Stimulated activated naive CD8-positive, alpha-beta T cell treated with anti-CD3 and anti-CD28 coated beads, Interleukin-15, Interleukin-2, amounts not matched to agents 100 ng/mL and 50 ng/mL, for 24 hours (primary cell): ENCODE results near the gene GALNTL6.
"Not testable (repeated sequence)": the region's sequence is repeated elsewhere in the genome, so short reads cannot be mapped to it uniquely, and the experiment has no call there.

Experiments
- H3K27ac Mint-ChIP-seq: one replicate; pipeline ENCODE4 v1.8.0; 2021; ENCODE audit warnings: mild to moderate bottlenecking, mixed read lengths
- H3K27me3 Mint-ChIP-seq: one replicate; pipeline ENCODE4 v1.8.0; 2021; ENCODE audit warnings: mixed read lengths
- H3K36me3 Mint-ChIP-seq: one replicate; pipeline ENCODE4 v1.8.0; 2021; ENCODE audit warnings: low read depth, mixed read lengths
- H3K4me1 Mint-ChIP-seq: one replicate; pipeline ENCODE4 v1.8.0; 2021; ENCODE audit warnings: low read depth, mixed read lengths
- H3K4me3 Mint-ChIP-seq: one replicate; pipeline ENCODE4 v1.8.0; 2021; ENCODE audit warnings: mild to moderate bottlenecking, mixed read lengths
- H3K9me3 Mint-ChIP-seq: one replicate; pipeline ENCODE4 v1.8.0; 2021; ENCODE audit warnings: mixed read lengths

The GALNTL6 gene

DNA sequence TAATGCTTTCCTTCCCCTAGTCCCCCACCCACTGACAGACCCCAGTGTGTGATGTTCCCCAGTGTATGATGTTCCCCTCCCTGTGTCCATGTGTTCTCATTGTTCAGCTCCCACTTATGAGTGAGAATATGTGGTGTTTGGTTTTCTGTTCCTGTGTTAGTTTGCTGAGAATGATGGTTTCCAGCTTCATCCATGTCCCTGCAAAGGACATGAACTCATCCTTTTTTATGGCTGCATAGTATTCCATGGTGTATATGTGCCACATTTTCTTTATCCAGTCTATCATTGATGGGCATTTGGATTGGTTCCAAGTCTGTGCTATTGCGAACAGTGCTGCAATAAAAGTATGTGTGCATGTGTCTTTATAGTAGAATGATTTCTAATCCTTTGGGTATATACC lies 1228.9 kb downstream of the GALNTL6 start:
- not testable (repeated sequence) for H3K27ac Mint-ChIP-seq, H3K9me3 Mint-ChIP-seq, H3K4me3 Mint-ChIP-seq, H3K4me1 Mint-ChIP-seq, H3K36me3 Mint-ChIP-seq, H3K27me3 Mint-ChIP-seq

DNA sequence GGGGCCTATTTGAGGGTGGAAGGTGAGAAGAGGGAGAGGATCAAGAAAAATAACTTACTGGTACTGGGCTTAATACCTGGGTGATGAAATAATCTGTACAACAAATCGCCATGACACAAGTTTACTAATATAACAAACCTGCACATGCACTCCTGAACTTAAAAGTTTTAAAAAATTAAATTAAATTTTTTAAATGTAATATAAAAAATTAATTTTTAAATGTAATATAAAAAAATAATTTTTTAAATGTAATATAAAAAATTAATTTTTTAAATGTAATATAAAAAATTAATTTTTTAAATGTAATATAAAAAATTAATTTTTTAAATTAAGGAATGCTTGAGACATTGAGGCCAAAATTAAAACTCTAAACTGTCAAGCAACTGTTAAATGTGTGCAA lies 1231.1 kb downstream of the GALNTL6 start:
- Mint-ChIP-seq H3K9me3 (no peaks in the 10 kb centered on the region), H3K4me3 (no peak overlapping the region), H3K27me3 (peaks cover 9% of the 10 kb centered on the region), H3K27ac (no peak overlapping the region), H3K4me1 (no peaks in the 10 kb centered on the region), H3K36me3 (no peaks in the 10 kb centered on the region)

DNA sequence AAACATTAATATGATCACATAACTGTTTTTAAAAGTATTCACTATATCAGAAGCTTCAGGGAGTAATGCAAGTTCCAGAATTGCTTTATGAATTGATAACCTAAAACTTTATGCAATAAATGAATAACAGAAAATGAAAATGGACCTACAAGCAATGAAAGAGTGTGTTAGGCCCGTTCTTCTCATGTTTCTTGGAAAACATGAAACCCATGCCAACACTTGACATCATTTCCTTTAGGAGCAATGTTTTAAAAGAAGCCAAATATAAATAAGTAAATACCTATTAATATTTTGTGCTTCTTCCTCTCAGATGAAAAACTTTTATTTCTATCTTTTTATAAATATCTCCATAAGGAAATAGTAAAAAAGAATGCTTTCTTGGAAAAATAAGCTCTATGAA lies 1232.4 kb downstream of the GALNTL6 start:
- Mint-ChIP-seq H3K4me3 (no peak overlapping the region), H3K27me3 (peaks cover 9% of the 10 kb centered on the region), H3K27ac (no peak overlapping the region), H3K4me1 (no peaks in the 10 kb centered on the region), H3K36me3 (no peaks in the 10 kb centered on the region), H3K9me3 (no peaks in the 10 kb centered on the region)

DNA sequence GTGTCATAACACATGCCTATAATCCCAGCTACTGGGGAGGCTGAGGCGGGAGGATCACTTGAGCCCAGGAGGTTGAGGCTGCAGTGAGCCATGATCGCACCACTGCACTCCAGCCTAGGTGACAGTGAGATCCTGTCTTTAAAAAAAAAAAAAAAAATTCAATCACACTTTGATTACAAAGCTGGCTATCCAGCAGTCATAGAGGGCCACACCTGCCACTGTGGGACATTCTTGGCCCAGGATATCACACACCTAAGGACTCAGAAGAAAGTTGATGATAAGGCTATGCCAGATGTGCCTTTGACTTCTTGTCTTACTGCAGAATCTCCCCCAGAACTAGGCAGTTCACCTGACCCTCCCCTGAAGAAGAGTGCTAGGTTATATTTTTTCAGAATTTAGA lies 1232.9 kb downstream of the GALNTL6 start:
- Mint-ChIP-seq H3K9me3 (no peaks in the 10 kb centered on the region), H3K4me3 (no peak overlapping the region), H3K36me3 (no peaks in the 10 kb centered on the region), H3K4me1 (no peaks in the 10 kb centered on the region), H3K27ac (no peak overlapping the region), H3K27me3 (peaks cover 9% of the 10 kb centered on the region)

DNA sequence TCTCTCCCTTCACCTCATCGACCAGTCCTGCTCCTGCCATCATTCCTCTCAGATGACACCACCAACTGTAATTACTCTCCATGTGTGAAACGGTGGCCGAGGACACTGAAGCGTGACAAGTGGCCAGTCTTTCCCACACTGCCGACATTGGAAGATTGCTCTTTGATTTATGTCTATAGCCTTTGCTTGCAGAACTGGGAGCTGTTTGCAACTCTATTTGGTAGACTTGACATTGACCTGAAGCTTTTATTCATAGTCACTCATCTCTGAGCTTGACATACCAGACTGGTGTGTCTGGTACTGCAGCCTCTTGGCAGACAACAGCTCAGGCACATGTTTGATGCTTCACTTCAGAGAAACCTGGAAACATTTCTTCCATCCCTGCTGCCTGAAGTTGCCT lies 1233.6 kb downstream of the GALNTL6 start:
- Mint-ChIP-seq H3K36me3 (no peaks in the 10 kb centered on the region), H3K4me1 (no peaks in the 10 kb centered on the region), H3K9me3 (no peaks in the 10 kb centered on the region), H3K4me3 (no peak overlapping the region), H3K27me3 (peaks cover 9% of the 10 kb centered on the region), H3K27ac (no peak overlapping the region)

DNA sequence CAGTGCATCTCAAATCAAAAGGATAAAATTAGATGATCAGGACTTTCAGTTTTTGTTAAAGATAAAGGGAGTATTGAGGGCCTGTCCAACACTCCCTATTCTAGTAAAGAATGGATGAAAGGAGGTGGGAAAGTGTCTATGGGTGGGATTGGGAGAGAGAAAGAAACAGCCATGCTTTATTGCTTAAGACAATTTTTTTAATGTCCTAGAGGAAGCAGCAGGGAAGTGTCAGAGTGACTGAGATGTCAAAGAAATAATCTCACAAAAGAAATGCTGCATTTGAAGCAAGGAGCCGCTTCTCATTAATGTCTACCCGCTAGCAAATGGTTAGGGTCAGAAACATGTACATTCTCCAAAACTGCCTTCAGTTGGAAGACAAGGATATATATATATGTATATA lies 1238.0 kb downstream of the GALNTL6 start:
- Mint-ChIP-seq H3K27ac (no peak overlapping the region), H3K4me1 (no peaks in the 10 kb centered on the region), H3K4me3 (no peak overlapping the region), H3K9me3 (no peaks in the 10 kb centered on the region), H3K27me3 (no peaks in the 10 kb centered on the region), H3K36me3 (no peaks in the 10 kb centered on the region)

DNA sequence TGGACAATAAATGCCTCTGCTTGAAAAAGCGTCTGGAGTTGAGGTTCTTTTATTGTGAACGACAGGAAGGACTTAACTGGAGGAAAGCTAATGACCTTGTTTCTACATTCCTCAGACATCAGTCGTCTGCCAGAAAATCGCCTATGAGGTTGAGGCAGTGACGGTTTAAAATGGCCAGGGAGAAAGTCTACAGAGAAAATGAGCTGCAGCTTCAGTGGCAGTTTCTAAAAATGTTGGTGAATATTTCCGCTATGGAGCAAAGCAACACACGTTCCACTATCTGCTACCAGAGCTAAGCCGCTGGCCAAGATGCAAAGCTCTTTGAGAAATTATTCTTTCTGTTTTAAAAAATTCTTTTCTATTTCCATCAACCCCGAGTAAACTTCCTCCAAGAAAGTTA lies 1238.5 kb downstream of the GALNTL6 start:
- Mint-ChIP-seq H3K4me3 (no peak overlapping the region), H3K9me3 (no peaks in the 10 kb centered on the region), H3K4me1 (no peaks in the 10 kb centered on the region), H3K36me3 (no peaks in the 10 kb centered on the region), H3K27me3 (no peaks in the 10 kb centered on the region), H3K27ac (no peak overlapping the region)

DNA sequence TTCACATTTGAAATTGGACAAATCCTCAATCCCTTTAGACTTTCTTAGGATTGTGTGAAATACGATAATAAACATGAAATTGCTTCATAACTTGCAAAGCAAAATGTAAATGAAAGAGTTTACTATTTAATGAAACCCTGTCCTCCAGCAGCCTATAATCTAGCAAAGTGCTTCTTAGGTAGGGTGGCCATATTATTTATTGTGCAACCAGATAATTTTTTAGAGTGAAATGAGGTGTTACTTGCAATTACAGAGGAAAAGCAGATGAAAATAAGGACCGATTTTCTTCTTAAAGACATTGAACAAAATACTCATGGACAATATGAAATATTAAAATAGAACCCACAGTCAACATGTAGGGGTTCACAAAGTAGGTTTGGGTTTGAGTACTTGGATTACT lies 1239.2 kb downstream of the GALNTL6 start:
- Mint-ChIP-seq H3K27ac (no peak overlapping the region), H3K4me1 (no peaks in the 10 kb centered on the region), H3K27me3 (no peaks in the 10 kb centered on the region), H3K4me3 (no peak overlapping the region), H3K36me3 (no peaks in the 10 kb centered on the region), H3K9me3 (no peaks in the 10 kb centered on the region)

DNA sequence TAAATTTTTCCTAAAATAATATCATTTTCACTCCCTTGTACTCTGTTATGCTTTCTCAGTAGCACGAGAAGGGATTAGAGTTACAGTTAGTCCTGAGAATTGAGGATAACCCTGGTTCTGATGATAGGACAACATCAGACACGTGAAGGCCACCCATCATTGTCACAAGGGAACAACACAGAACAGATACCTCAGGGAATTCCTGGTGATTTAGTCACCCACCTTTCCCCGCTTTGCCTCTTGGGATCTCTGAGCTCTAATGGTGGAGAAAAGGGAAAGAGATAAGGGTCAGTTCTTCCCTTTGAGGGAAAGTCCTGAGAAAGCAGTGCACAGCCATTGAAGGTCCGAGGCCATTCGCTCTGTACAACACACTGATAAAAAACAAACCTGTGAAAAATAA lies 1243.1 kb downstream of the GALNTL6 start:
- Mint-ChIP-seq H3K27ac (no peak overlapping the region), H3K4me3 (no peak overlapping the region), H3K4me1 (no peaks in the 10 kb centered on the region), H3K27me3 (no peaks in the 10 kb centered on the region), H3K9me3 (no peaks in the 10 kb centered on the region), H3K36me3 (no peaks in the 10 kb centered on the region)

DNA sequence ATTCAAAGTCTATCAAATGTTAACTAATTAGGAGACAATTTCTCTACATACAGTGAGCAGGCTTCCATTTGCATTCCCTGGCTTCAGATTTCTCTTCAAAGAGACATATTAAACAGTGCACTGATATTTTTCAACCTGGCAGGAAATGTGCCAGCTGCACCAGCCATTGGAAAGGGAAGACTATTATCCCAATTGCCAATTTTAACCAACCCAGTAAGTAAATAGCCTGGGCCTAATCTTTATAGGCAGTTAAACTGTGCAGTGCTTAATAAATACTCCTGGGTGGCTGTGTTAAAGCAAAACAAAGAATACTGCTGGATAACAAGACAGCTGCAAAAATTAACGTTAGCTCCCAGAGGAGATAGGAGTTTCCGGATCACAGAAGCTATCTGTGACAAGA lies 1243.5 kb downstream of the GALNTL6 start:
- no peak overlapping the region for H3K4me3 Mint-ChIP-seq
- H3K4me1 Mint-ChIP-seq = no peaks in the 10 kb centered on the region
- no peaks in the 10 kb centered on the region for H3K36me3 Mint-ChIP-seq
- no peaks in the 10 kb centered on the region for H3K27me3 Mint-ChIP-seq
- no peak overlapping the region for H3K27ac Mint-ChIP-seq
- H3K9me3 Mint-ChIP-seq = no peaks in the 10 kb centered on the region

DNA sequence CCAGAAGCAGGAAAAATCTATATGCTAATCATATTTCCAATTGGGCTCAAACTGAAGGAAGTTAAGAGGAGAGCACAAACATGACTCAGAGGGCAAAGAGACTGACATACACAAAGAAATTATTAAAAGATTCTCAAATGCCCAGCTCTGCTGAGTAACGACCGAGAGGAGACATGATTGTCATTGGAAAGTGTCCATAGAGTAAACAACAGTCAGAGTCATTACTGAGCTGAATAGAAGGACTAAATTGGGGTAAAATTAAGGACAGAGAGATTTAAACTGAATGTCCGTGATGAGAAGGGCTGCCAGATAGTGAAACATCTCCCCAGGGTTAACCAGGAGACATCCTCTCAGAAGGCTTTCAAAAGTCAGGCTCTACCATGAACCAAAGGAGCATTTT lies 1244.2 kb downstream of the GALNTL6 start:
- Mint-ChIP-seq H3K36me3 (no peaks in the 10 kb centered on the region), H3K27me3 (no peaks in the 10 kb centered on the region), H3K27ac (no peak overlapping the region), H3K9me3 (no peaks in the 10 kb centered on the region), H3K4me1 (no peaks in the 10 kb centered on the region), H3K4me3 (no peak overlapping the region)

DNA sequence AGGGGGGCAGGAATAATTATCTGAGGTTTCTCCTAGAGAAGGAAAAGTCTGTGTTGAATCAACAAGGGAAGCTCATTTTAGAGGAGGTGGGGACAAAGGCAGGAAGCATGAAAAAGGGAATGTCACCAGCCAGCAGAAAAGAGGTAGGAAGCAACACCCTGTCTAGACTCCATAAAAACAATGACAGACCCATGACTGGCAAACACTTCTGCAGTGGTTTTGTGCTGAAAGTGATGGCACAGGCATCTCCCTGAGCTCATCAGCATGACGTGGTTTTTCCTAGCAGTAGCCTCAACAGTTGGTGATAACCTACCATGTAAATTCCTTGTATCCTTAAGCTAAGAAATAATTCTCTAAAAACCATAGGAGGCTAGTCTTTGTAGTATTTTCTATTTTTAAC lies 1244.7 kb downstream of the GALNTL6 start:
- Mint-ChIP-seq H3K36me3 (no peaks in the 10 kb centered on the region), H3K27me3 (no peaks in the 10 kb centered on the region), H3K27ac (no peak overlapping the region), H3K9me3 (no peaks in the 10 kb centered on the region), H3K4me1 (no peaks in the 10 kb centered on the region), H3K4me3 (no peak overlapping the region)

DNA sequence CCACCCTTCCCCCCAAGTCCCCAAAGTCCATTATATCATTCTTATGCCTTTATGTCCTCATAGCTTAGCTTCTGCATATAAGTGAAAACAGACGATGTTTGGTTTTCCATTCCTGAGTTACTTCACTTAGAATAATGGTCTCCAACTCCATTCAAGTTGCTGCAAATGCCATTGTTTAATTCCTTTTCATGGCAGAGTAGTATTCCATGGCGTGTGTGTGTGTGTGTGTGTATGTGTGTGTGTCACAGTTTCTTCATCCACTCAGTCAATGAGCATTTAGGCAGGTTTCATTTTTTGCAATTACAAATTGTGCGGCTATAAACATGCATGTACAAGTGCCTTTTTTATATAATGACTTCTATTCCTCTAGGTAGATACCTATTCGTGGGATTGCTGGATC lies 1248.0 kb downstream of the GALNTL6 start:
- H3K9me3 Mint-ChIP-seq = peaks cover 9% of the 10 kb centered on the region
- no peaks in the 10 kb centered on the region for H3K27me3 Mint-ChIP-seq
- H3K4me1 Mint-ChIP-seq = no peaks in the 10 kb centered on the region
- H3K36me3 Mint-ChIP-seq = no peaks in the 10 kb centered on the region
- H3K27ac Mint-ChIP-seq = no peak overlapping the region
- H3K4me3 Mint-ChIP-seq = no peak overlapping the region

DNA sequence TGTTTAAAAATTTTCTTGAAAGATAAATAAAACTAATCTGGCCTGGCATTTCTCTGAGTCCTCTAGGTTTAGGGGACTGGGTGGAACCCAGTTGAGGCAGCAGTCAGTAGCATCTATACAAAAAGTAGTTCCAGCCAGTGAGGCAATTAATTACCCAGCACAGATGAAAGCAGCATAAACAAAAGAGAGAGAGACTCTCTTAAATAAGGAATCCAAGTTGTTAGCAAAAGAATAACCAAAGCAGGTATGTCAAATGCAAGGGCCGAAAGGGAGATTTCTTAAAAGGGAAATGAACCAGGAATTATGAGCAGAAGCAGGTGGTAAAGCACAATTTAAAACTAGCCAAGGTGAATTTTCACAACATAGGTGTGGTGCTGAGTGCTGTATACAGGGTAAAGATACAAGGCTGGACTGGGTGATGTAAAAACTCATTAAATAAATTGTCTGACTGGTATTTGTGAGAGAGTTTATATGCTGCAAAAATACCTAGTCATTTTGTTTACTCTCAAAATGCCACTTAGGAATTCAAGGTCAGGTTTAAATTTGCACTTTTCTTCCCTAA lies 1260.8 kb downstream of the GALNTL6 start:
- no peak overlapping the region for H3K27ac Mint-ChIP-seq
- no peaks in the 10 kb centered on the region for H3K4me1 Mint-ChIP-seq
- peaks cover 2% of the 10 kb centered on the region for H3K36me3 Mint-ChIP-seq
- H3K9me3 Mint-ChIP-seq = peaks cover 20% of the 10 kb centered on the region
- no peak overlapping the region for H3K4me3 Mint-ChIP-seq
- no peaks in the 10 kb centered on the region for H3K27me3 Mint-ChIP-seq

DNA sequence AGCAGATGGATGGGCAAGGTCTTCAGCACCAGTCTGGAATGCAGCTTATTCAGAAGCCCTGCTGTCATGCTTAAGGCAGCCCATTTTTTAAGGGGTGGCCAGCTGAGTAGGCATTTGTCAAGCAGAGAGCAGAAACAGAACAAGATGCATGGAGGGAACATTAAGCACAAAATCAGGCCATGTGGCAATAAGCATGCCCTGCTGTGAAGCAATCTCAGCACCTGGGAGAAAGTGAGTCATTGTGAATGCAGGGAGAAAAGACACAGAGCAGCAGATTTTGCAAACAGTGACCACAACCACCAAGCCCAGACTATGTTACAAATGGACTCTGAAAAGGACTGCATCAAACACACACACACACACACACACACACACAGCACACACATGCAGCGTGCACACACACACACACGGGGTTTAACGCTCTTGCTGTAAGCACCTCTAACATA lies 1261.3 kb downstream of the GALNTL6 start:
- Mint-ChIP-seq H3K27ac (no peak overlapping the region), H3K36me3 (no peaks in the 10 kb centered on the region), H3K9me3 (peaks cover 16% of the 10 kb centered on the region), H3K27me3 (no peaks in the 10 kb centered on the region), H3K4me3 (no peak overlapping the region), H3K4me1 (no peaks in the 10 kb centered on the region)

DNA sequence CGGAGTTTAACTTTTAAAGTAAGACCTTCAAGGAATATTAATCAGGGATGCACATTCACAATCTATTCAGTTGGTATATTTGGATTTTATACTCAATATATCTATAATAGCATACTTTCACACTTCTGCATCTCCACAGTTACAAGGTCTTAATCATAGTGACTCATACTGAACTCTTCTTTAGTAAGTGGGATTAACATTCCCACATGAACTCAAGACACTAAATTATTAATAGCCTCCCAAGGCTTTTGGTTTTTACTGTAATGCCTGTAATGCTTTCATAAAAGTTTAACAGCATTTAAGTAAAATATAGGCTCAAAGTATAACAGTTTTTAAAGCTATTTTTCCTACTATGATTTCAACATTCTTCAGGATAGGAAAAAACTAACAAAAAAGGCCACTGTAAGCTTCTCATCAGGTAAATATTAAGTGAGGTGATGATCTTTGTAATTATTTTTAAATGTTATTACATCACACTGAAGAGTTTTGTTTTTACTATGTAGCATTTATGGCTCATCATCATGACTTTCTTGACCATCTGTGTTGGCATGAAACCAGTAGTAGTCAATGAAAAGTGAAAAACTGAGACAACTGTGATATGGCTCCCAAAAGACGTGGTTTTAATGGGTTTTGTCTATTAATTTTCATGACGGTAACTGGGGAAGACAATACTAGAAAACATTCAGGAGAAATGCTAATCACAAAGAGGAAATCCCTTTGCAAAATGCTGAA lies 1263.9 kb downstream of the GALNTL6 start:
- no peak overlapping the region for H3K27ac Mint-ChIP-seq
- no peaks in the 10 kb centered on the region for H3K36me3 Mint-ChIP-seq
- H3K4me3 Mint-ChIP-seq = no peak overlapping the region
- H3K9me3 Mint-ChIP-seq = peaks cover 23% of the 10 kb centered on the region
- H3K27me3 Mint-ChIP-seq = no peaks in the 10 kb centered on the region
- no peaks in the 10 kb centered on the region for H3K4me1 Mint-ChIP-seq
